ENCODE data around the gene ZFTA.

Gene ZFTA

GRCh38 chr11:63745304-63746170 is 23.0 kb downstream of the ZFTA start:
- no peak for DNase-seq

- DNase-seq = peak; percentile 63
Measured at GRCh38 chr11:63738720-63739360, 29.7 kb downstream of the ZFTA start.

- DNase-seq = no peak
Measured at GRCh38 chr11:63737718-63738117, 30.9 kb downstream of the ZFTA start.

GRCh38 chr11:63736864-63737263 is 31.7 kb downstream of the ZFTA start:
- DNase-seq = no peak

GRCh38 chr11:63729326-63729725 is 39.2 kb downstream of the ZFTA start:
- no peak for DNase-seq

- DNase-seq = no peak
Measured at GRCh38 chr11:63720611-63721010, 48.0 kb downstream of the ZFTA start.

- no peak for DNase-seq
Measured at GRCh38 chr11:63719987-63720386, 48.6 kb downstream of the ZFTA start.

GRCh38 chr11:63719001-63719400 is 49.6 kb downstream of the ZFTA start:
- DNase-seq = no peak

All from activated CD4-positive, alpha-beta T cell treated with anti-CD3 and anti-CD28 coated beads, Interleukin-10, Interleukin-2, amounts not matched to agents 100 ng/mL and 50 ng/mL, durations not matched to agents 16 hours and 8 hours (primary cell).